Measurements from ENCODE around the gene C16orf78. TPM values are rescaled to one million over a fixed set of nuclear protein-coding genes. Genes with fewer than 3 reads are reported as not detected.

The C16orf78 gene
- not detected in 2 replicates for total RNA-seq

GRCh38 chr16:49373504-49373903, at the start of gene C16orf78:
TSS of gene C16orf78 (plus strand) at chr16:49373804. CDS start at chr16:49373940, 136 bp downstream.

Other genes starting within 250 kb of the C16orf78 start
- gene CBLN1, start 92.0 kb upstream of the C16orf78 start, total RNA-seq: not detected in 2 replicates